ENCODE data around the gene MAP2K7.

DNA sequence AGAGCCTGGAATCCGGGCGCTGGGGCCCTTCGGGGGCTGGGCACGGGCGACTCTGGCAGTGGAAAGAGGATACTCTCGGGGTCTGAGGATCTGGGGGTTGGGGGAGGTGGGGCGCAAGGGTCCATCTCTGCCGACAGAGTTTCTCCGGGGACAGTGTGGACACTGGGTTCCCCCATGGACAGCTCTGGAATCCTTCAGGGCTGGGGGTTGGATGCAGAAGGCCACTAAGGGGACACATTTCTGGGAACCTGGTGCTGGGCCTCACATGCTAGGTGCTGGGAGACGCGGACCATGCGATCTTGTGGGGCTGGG, 13.2 kb downstream of the MAP2K7 start:
- TF ChIP-seq EP300 (IDR thresholded peaks at IDR 0.05), result no peak
- TF ChIP-seq, protein P1, sequence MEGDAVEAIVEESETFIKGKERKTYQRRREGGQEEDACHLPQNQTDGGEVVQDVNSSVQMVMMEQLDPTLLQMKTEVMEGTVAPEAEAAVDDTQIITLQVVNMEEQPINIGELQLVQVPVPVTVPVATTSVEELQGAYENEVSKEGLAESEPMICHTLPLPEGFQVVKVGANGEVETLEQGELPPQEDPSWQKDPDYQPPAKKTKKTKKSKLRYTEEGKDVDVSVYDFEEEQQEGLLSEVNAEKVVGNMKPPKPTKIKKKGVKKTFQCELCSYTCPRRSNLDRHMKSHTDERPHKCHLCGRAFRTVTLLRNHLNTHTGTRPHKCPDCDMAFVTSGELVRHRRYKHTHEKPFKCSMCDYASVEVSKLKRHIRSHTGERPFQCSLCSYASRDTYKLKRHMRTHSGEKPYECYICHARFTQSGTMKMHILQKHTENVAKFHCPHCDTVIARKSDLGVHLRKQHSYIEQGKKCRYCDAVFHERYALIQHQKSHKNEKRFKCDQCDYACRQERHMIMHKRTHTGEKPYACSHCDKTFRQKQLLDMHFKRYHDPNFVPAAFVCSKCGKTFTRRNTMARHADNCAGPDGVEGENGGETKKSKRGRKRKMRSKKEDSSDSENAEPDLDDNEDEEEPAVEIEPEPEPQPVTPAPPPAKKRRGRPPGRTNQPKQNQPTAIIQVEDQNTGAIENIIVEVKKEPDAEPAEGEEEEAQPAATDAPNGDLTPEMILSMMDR (IDR thresholded peaks at IDR 0.05), result no peak
